Upper lobe of left lung (tissue), 6 donors: Measurements from ENCODE around the gene RNF13. TPM values are rescaled to one million over a fixed set of nuclear protein-coding genes. Genes with fewer than 3 reads are reported as not detected.
"Not testable (repeated sequence)": the region's sequence is repeated elsewhere in the genome, so short reads cannot be mapped to it uniquely, and the experiment has no call there.

Source experiments
- ATAC-seq, 2 donors: fragments of 200-7000 bp; cut with Tn5 transposase; one replicate each; pipeline ENCODE4 v1.9.1; 2022; ENCODE audit warnings: mild to moderate bottlenecking in 2 of 2, moderate library complexity in 2 of 2; ENCODE audit not compliant: low FRiP score in 2 of 2
- DNase-seq, 2 donors: peaks; one replicate each; pipeline ENCODE4 v3.0.0-alpha.2; 2019 to 2020
- H3K27ac ChIP-seq, 4 donors: fragments of 200-600 bp; sonication (generic); one replicate each; pipeline ENCODE4 v1.5.1; 2016 to 2019
- H3K27me3 ChIP-seq, 4 donors: fragments of 200-600 bp; sonication (generic); one replicate each; pipeline ENCODE4 v1.5.1; 2017 to 2019
- H3K36me3 ChIP-seq, 4 donors: fragments of 200-600 bp; sonication (generic); one replicate each; pipeline ENCODE4 v1.5.1; 2016 to 2019
- H3K4me1 ChIP-seq, 4 donors: fragments of 200-600 bp; sonication (generic); one replicate each; pipeline ENCODE4 v1.5.1; 2018 to 2019
- H3K4me3 ChIP-seq, 4 donors: fragments of 200-600 bp; sonication (generic); one replicate each; pipeline ENCODE4 v1.5.1; 2017 to 2019; ENCODE audit warnings: mild to moderate bottlenecking in 2 of 4, moderate library complexity in 1 of 4
- H3K9me3 ChIP-seq, 4 donors: fragments of 200-600 bp; sonication (generic); one replicate each; pipeline ENCODE4 v1.5.1; 2018 to 2019
- CTCF ChIP-seq, 6 experiments: fragments of 450-650 bp in 4 of 6; fragments of 200-600 bp in 2 of 6; sonication (generic) in 2 of 6; IDR thresholded peaks; one replicate each; pipeline ENCODE4 v1.5.1; 2016 to 2019; ENCODE audit warnings: antibody characterized with exemption in 6 of 6
- EP300 ChIP-seq, 4 donors: sonication (generic); formaldehyde crosslinking; IDR thresholded peaks; one replicate each; pipeline ENCODE4 v1.5.1; 2017; ENCODE audit warnings: antibody characterized with exemption in 4 of 4, control low read depth in 2 of 4
- POLR2A ChIP-seq, 4 donors: fragments of 450-650 bp; IDR thresholded peaks; one replicate each; pipeline ENCODE4 v1.5.1; 2016 to 2017; ENCODE audit warnings: antibody characterized with exemption in 4 of 4, mild to moderate bottlenecking in 2 of 4
- POLR2AphosphoS5 ChIP-seq, 2 donors: sonication (generic); formaldehyde crosslinking; IDR thresholded peaks; one replicate each; pipeline ENCODE4 v1.5.1; 2017; ENCODE audit warnings: antibody characterized with exemption in 2 of 2
- WGBS, 2 donors: methylation state at CpG; one replicate each; pipeline ENCODE4 v1.1.5; 2017 to 2018; 5-methylcytosine and 5-hydroxymethylcytosine counted together
- total RNA-seq, 6 donors: library from RNA; depleted of rRNA in 4 of 6; stranded (reverse); fragments of >200 nt in 4 of 6; gene quantifications; one replicate each; pipeline versions ENCODE4 v1.1.0 to v1.2.1, GENCODE V29; 2016 to 2021
- donor health status: DM: no; HTN: no; CAD: no; lungs with moderate emphysema.
- donor health status: DM: no; HTN: yes; CAD: no; lungs with severe emphysema.

The RNF13 gene
- total RNA-seq, 6 donors from 2014 or later = 50.2 to 136 (median 101) TPM

- Histone ChIP-seq H3K27me3 (peaks cover 0 to 7% (median 2%) of the 10 kb centered on the region in 4 donors), H3K36me3 (no peaks in the 10 kb centered on the region), H3K9me3 (no peaks in the 10 kb centered on the region), H3K27ac (peak within 1 kb of the TSS; percentile 47 to 87 (median 60)), H3K4me3 (peak within 1 kb of the TSS; percentile 71 to 84 (median 80)), H3K4me1 (peaks cover 4 to 29% (median 10%) of the 10 kb centered on the region in 4 donors)
- TF ChIP-seq EP300 (IDR thresholded peaks at IDR 0.05) (no peak), POLR2AphosphoS5 (IDR thresholded peaks at IDR 0.05) (peak in 1 of 2 donors; percentile 10), POLR2A (IDR thresholded peaks at IDR 0.05) (peak in 1 of 4 donors; percentile 21)
- peak; percentile 36 to 90 for ATAC-seq
- DNase-seq = peak; percentile 48 to 93
- WGBS, 2 donors = 0% methylated on average over 18 of the region's 102 CpGs; no CpG with 5 or more reads in 1 of the 2 donors
Measured at GRCh38 chr3:149970716-149971402, 157.8 kb downstream of the RNF13 start, which contains the start of gene PFN2. PFN2 (minus strand) TSS chr3:149970895; CDS start chr3:149970856, 39 bp downstream.

- DNase-seq (peak; percentile 54 to 92), ATAC-seq (peak; percentile 30 to 67)
- Histone ChIP-seq H3K36me3 (no peaks in the 10 kb centered on the region), H3K9me3 (no peaks in the 10 kb centered on the region), H3K27ac (peak overlapping the region; percentile 47 to 87 (median 60)), H3K4me3 (peak overlapping the region; percentile 71 to 84 (median 80)), H3K4me1 (peaks cover 4 to 29% (median 10%) of the 10 kb centered on the region in 4 donors), H3K27me3 (peaks cover 0 to 7% (median 2%) of the 10 kb centered on the region in 4 donors)
- WGBS, 2 donors = 2 to 6% methylated on average over 8 to 33 of the region's 42 CpGs
- TF ChIP-seq EP300 (IDR thresholded peaks at IDR 0.05) (no peak), POLR2AphosphoS5 (IDR thresholded peaks at IDR 0.05) (no peak), CTCF (IDR thresholded peaks at IDR 0.05) (no peak), POLR2A (IDR thresholded peaks at IDR 0.05) (no peak)
Measured at GRCh38 chr3:149971403-149972075, 158.5 kb downstream of the RNF13 start.

DNA sequence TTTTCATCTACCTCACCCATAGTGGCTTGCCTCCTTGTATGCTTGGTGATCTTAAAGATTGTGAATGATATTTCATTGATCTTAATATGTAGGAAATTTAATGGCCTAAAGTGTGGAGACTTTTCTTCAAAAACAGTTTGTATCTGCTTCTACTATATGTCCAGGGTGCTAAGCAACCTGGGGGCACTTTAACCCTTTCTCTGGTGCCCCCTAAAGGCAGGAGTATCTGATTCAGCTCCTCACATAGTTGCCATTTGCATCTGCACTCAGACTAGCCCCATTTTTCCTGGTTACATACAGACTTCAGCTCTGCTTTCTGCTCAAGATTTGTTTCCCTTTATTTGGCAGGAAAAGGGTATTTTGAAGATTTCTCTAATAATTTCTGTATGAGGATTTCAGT lies 162.9 kb downstream of the RNF13 start:
- H3K27me3 ChIP-seq = peaks cover 0 to 3% (median 1%) of the 10 kb centered on the region in 4 donors
- no peaks in the 10 kb centered on the region for H3K9me3 ChIP-seq
- H3K4me3 ChIP-seq = no peak overlapping the region
- TF ChIP-seq CTCF (IDR thresholded peaks at IDR 0.05) (no peak), POLR2A (IDR thresholded peaks at IDR 0.05) (no peak), POLR2AphosphoS5 (IDR thresholded peaks at IDR 0.05) (no peak), EP300 (IDR thresholded peaks at IDR 0.05) (no peak)
- no peak for ATAC-seq
- H3K27ac ChIP-seq = no peak overlapping the region
- peaks cover 0 to 11% (median 5%) of the 10 kb centered on the region in 4 donors for H3K4me1 ChIP-seq
- H3K36me3 ChIP-seq = no peaks in the 10 kb centered on the region
- no peak for DNase-seq

DNA sequence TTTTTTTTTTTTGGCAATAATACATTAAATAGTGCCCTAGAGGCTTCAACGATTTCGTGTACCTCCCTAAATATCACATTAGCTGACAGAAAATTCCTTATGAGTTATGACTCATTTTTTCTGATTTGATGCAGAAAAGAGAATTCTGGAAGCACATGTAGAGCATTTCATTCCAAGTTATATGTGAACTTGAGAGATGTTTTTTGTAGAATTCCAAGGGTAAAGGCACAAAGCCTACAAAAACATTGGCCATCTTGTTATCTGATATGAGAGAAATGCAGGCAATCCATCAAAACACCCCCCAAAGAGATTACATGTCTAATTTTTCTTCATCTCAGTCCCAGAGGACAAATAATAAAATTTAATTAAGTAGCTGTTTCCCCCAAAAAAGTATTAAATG lies 164.4 kb downstream of the RNF13 start:
- Histone ChIP-seq H3K27me3 (no peaks in the 10 kb centered on the region), H3K9me3 (no peaks in the 10 kb centered on the region), H3K4me1 (no peaks in the 10 kb centered on the region), H3K27ac (no peak overlapping the region), H3K36me3 (no peaks in the 10 kb centered on the region), H3K4me3 (no peak overlapping the region)
- no peak for TF ChIP-seq CTCF (IDR thresholded peaks at IDR 0.05)
- TF ChIP-seq EP300 (IDR thresholded peaks at IDR 0.05) = no peak
- no peak for TF ChIP-seq POLR2A (IDR thresholded peaks at IDR 0.05)
- no peak for TF ChIP-seq POLR2AphosphoS5 (IDR thresholded peaks at IDR 0.05)
- DNase-seq (no peak), ATAC-seq (no peak)
- 70 to 81% methylated on average over 2 of the region's 2 CpGs for WGBS, 2 donors

- peak in 1 of 2 donors; percentile 48 for ATAC-seq
- not testable (repeated sequence) for H3K27me3 ChIP-seq
Measured at GRCh38 chr3:149981979-149982378, 169.0 kb downstream of the RNF13 start.

DNA sequence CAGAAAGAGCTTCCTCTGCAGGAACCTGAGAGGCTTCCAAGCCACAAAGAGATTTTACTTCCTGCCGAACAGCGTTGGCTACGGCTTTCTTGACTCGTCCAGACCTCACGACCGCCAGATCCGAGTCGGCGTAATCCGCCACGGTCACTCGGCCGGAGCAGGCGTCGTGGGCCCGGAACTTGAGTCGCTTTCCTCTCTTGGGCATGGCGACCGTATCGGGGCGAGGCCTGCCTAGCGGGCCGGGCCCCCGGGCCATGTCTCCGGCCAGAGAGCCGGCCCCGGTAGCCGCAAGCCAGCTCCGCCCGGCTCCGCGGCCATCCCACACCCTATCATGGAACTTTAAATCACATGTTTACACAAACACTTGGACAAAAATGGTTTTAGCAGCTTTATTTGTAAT lies 170.0 kb downstream of the RNF13 start:
- H3K27me3 ChIP-seq, H3K4me1 ChIP-seq, H3K9me3 ChIP-seq, H3K36me3 ChIP-seq, H3K4me3 ChIP-seq, H3K27ac ChIP-seq, ATAC-seq: not testable (repeated sequence)
- peak in 1 of 2 donors; percentile 68 for DNase-seq
- WGBS, 2 donors = 89 to 96% methylated on average over 32 of the region's 32 CpGs

More at GRCh38 chr3:149981979-149982378, 169.0 kb downstream of the RNF13 start:
- 69 to 74% methylated on average over 5 to 7 of the region's 10 CpGs for WGBS, 2 donors
- H3K36me3 ChIP-seq, H3K4me1 ChIP-seq, DNase-seq, H3K4me3 ChIP-seq, H3K9me3 ChIP-seq, H3K27ac ChIP-seq: not testable (repeated sequence)
